ENCODE data around the gene SLC5A9.

DNA sequence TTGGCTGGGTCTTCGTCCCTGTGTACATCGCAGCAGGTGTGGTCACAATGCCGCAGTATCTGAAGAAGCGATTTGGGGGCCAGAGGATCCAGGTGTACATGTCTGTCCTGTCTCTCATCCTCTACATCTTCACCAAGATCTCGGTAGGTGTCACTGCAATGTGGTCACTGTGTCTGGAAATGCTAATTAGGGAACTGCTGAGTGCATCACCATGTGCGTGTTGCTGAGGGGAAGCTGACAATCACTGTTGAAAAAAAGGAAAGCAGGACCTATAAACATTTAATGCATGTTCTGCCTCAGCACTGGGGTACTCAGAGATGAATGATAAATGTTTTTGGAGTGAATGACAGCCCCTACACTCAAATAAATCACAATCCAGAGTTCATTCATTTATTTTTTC, 6.8 kb downstream of the SLC5A9 start:
- TF ChIP-seq ZEB1 (IDR thresholded peaks at IDR 0.05; ENCODE audit: insufficient replicate concordance, low read depth) = no peak
- TF ChIP-seq GABPB1 (CRISPR knock-in tag; IDR thresholded peaks at IDR 0.05) = no peak
- no peak for TF ChIP-seq STAT5B (CRISPR knock-in tag; IDR thresholded peaks at IDR 0.05)
- no peak for TF ChIP-seq GATAD2A (CRISPR knock-in tag; IDR thresholded peaks at IDR 0.05)
- no peak for TF ChIP-seq ATF7 (IDR thresholded peaks at IDR 0.05)
- TF ChIP-seq ATF7 (CRISPR knock-in tag; IDR thresholded peaks at IDR 0.05) = no peak
- TF ChIP-seq ARNTL (CRISPR knock-in tag; IDR thresholded peaks at IDR 0.05) = no peak
- no peak for TF ChIP-seq YY1 (IDR thresholded peaks at IDR 0.05; ENCODE audit: insufficient read depth, insufficient replicate concordance, low read depth, low read length)
- TF ChIP-seq MTA3 (CRISPR knock-in tag; IDR thresholded peaks at IDR 0.05) = no peak
- TF ChIP-seq CBFB (CRISPR knock-in tag; IDR thresholded peaks at IDR 0.05) = no peak
